Measurements from ENCODE around the gene SCN1B. TPM values are rescaled to one million over a fixed set of nuclear protein-coding genes. Genes with fewer than 3 reads are reported as not detected.

Gene SCN1B
- total and polyA plus RNA-seq, 5 donors from 2014 or later: 0.08 to 2.0 (median 0.17) TPM; not detected in 1

- H3K9me3 ChIP-seq (ENCODE audit: control insufficient read depth in 2 of 2, low read length in 2 of 2): no peaks in the 10 kb centered on the region
- H3K36me3 ChIP-seq (ENCODE audit: control insufficient read depth, insufficient read depth, low read length): no peaks in the 10 kb centered on the region
- no peak overlapping the region for H3K27ac ChIP-seq (ENCODE audit: insufficient read depth, low read length, poor library complexity, severe bottlenecking)
- no peak overlapping the region for H3K4me3 ChIP-seq (ENCODE audit: low read depth, low read length)
- H3K4me3 Mint-ChIP-seq: no peak overlapping the region
- no peaks in the 10 kb centered on the region for H3K36me3 Mint-ChIP-seq
- H3K27me3 Mint-ChIP-seq: no peaks in the 10 kb centered on the region
- H3K9me3 Mint-ChIP-seq: no peaks in the 10 kb centered on the region
- ATAC-seq (ENCODE audit: low read depth in 2 of 2) (no peak), DNase-seq (no peak)
- no peaks in the 10 kb centered on the region for H3K4me1 Mint-ChIP-seq
- H3K27me3 ChIP-seq (ENCODE audit: control insufficient read depth, insufficient read depth, low read length): peaks cover 2% of the 10 kb centered on the region
- no peaks in the 10 kb centered on the region for H3K4me1 ChIP-seq (ENCODE audit: control insufficient read depth, insufficient read depth, low read length, poor library complexity, severe bottlenecking)
- no peak overlapping the region for H3K27ac Mint-ChIP-seq
Measured at GRCh38 chr19:35079826-35080225, 49.6 kb downstream of the SCN1B start.

DNA sequence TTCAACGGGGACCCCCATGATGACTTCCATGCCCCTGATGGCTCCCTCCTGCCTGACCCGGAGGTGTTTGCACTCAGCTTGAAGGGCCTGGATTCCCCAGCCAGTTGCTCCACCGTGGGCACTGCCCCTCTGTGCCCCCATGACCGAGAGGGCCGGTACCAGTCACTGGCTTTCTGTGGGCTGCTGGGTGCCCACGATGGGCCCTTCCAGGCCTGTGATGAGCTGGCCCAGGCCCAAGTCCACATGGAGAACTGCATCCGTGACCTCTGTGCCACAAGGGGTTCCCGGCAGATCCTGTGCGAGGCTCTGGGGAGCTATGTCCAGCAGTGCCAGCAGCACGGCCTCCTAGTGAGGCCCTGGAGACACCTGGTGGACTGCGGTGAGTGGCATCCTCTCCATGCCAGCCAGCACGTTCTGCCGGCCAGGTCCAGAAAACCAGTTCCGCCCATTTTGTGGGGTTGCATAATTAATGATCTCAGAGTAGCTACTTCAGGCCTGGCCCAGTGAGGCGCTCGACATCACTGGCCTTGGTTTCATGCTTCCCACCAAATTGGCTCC is 50.4 kb downstream of the SCN1B start:
- peaks cover 2% of the 10 kb centered on the region for H3K27me3 ChIP-seq (ENCODE audit: control insufficient read depth, insufficient read depth, low read length)
- no peaks in the 10 kb centered on the region for H3K36me3 ChIP-seq (ENCODE audit: control insufficient read depth, insufficient read depth, low read length)
- Mint-ChIP-seq H3K4me1 (no peaks in the 10 kb centered on the region), H3K36me3 (no peaks in the 10 kb centered on the region), H3K27me3 (peaks cover 2% of the 10 kb centered on the region), H3K4me3 (no peak overlapping the region), H3K27ac (no peak overlapping the region), H3K9me3 (no peaks in the 10 kb centered on the region)
- H3K4me3 ChIP-seq (ENCODE audit: low read depth, low read length): no peak overlapping the region
- no peaks in the 10 kb centered on the region for H3K9me3 ChIP-seq (ENCODE audit: control insufficient read depth in 2 of 2, low read length in 2 of 2)
- ATAC-seq (ENCODE audit: low read depth in 2 of 2) (no peak), DNase-seq (no peak)
- no peaks in the 10 kb centered on the region for H3K4me1 ChIP-seq (ENCODE audit: control insufficient read depth, insufficient read depth, low read length, poor library complexity, severe bottlenecking)
- H3K27ac ChIP-seq (ENCODE audit: insufficient read depth, low read length, poor library complexity, severe bottlenecking): no peak overlapping the region

DNA sequence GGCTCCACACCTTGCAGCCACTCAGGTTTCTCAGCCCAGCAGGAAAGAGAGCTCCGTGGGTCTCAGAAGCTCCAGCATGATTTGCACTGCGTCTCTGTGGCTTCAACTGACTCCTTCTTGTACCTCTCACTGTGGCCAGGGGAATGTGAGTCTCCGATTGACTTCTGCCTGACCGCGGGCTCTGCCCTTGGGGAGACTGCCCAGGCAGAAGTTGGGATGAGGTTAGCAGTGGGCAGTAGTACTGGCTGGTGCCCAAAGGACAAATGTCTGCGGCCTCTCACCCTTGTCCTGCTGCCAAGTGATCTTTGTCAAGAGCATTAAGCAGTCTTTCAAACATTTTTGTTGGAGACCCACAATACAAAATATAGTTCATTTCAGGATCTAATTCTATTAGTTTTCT is 50.9 kb downstream of the SCN1B start:
- Mint-ChIP-seq H3K27ac (no peak overlapping the region), H3K4me3 (no peak overlapping the region), H3K27me3 (peaks cover 4% of the 10 kb centered on the region), H3K9me3 (no peaks in the 10 kb centered on the region), H3K4me1 (no peaks in the 10 kb centered on the region), H3K36me3 (no peaks in the 10 kb centered on the region)
- H3K4me1 ChIP-seq (ENCODE audit: control insufficient read depth, insufficient read depth, low read length, poor library complexity, severe bottlenecking): no peaks in the 10 kb centered on the region
- no peaks in the 10 kb centered on the region for H3K9me3 ChIP-seq (ENCODE audit: control insufficient read depth in 2 of 2, low read length in 2 of 2)
- no peak overlapping the region for H3K27ac ChIP-seq (ENCODE audit: insufficient read depth, low read length, poor library complexity, severe bottlenecking)
- no peak for ATAC-seq (ENCODE audit: low read depth in 2 of 2)
- DNase-seq: no peak
- no peaks in the 10 kb centered on the region for H3K36me3 ChIP-seq (ENCODE audit: control insufficient read depth, insufficient read depth, low read length)
- no peak overlapping the region for H3K4me3 ChIP-seq (ENCODE audit: low read depth, low read length)
- H3K27me3 ChIP-seq (ENCODE audit: control insufficient read depth, insufficient read depth, low read length): peaks cover 2% of the 10 kb centered on the region

DNA sequence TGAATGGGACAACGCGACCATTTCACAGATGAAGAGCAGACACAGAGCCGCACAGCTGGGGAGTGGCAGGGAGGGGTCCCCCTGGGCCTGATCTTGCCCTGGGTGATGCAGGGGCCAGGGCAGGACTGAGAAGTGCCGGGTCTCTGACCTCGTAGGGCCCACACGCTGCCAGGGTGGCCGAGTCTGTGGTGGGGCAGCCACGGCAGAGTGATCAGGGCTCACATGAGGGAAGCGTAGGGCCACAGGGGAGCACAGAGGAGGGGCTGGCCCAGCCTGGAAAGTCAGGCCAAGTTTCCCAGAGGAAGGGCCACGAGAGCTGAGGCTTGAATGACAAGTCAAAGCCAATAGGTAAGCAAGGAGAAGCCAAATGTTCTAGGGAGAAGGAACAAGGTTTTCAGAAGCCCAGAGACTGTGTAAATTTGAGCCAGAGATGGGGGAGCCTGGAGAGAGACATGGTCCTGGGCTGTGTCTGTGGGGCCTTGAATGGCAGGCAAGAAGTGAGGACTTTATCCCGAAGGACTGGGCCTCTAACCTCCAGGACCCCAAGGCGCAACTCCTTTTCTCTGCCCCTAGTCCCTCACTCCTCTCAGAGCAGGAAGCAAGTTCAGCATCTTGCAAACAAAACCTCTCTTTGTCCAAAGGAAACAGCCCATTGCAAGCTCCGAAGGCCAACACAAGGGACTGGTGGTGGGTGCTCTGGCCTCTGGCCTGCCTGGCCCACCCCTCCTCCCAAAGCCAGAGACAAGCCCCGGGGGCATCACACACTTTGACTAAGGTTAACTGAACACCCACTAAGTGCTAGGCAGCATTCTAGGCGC is 53.6 kb downstream of the SCN1B start:
- no peaks in the 10 kb centered on the region for H3K9me3 ChIP-seq (ENCODE audit: control insufficient read depth in 2 of 2, low read length in 2 of 2)
- peaks cover 14% of the 10 kb centered on the region for H3K27me3 Mint-ChIP-seq
- H3K4me1 ChIP-seq (ENCODE audit: control insufficient read depth, insufficient read depth, low read length, poor library complexity, severe bottlenecking): no peaks in the 10 kb centered on the region
- H3K9me3 Mint-ChIP-seq: no peaks in the 10 kb centered on the region
- ATAC-seq (ENCODE audit: low read depth in 2 of 2) (no peak), DNase-seq (no peak)
- H3K27me3 ChIP-seq (ENCODE audit: control insufficient read depth, insufficient read depth, low read length): peaks cover 2% of the 10 kb centered on the region
- H3K27ac Mint-ChIP-seq: no peak overlapping the region
- no peak overlapping the region for H3K27ac ChIP-seq (ENCODE audit: insufficient read depth, low read length, poor library complexity, severe bottlenecking)
- H3K36me3 ChIP-seq (ENCODE audit: control insufficient read depth, insufficient read depth, low read length): no peaks in the 10 kb centered on the region
- H3K36me3 Mint-ChIP-seq: no peaks in the 10 kb centered on the region
- no peak overlapping the region for H3K4me3 ChIP-seq (ENCODE audit: low read depth, low read length)
- H3K4me3 Mint-ChIP-seq: no peak overlapping the region
- H3K4me1 Mint-ChIP-seq: no peaks in the 10 kb centered on the region

- no peak for DNase-seq
- Histone ChIP-seq H3K4me3 (ENCODE audit: low read depth, low read length) (no peak overlapping the region), H3K27ac (ENCODE audit: insufficient read depth, low read length, poor library complexity, severe bottlenecking) (no peak overlapping the region), H3K36me3 (ENCODE audit: control insufficient read depth, insufficient read depth, low read length) (no peaks in the 10 kb centered on the region), H3K27me3 (ENCODE audit: control insufficient read depth, insufficient read depth, low read length) (peaks cover 2% of the 10 kb centered on the region), H3K4me1 (ENCODE audit: control insufficient read depth, insufficient read depth, low read length, poor library complexity, severe bottlenecking) (no peaks in the 10 kb centered on the region), H3K9me3 (ENCODE audit: control insufficient read depth in 2 of 2, low read length in 2 of 2) (no peaks in the 10 kb centered on the region)
- H3K27me3 Mint-ChIP-seq: peaks cover 19% of the 10 kb centered on the region
- no peaks in the 10 kb centered on the region for H3K4me1 Mint-ChIP-seq
- no peaks in the 10 kb centered on the region for H3K36me3 Mint-ChIP-seq
- ATAC-seq (ENCODE audit: low read depth in 2 of 2): no peak
- H3K27ac Mint-ChIP-seq: no peak overlapping the region
- H3K4me3 Mint-ChIP-seq: no peak overlapping the region
- H3K9me3 Mint-ChIP-seq: no peaks in the 10 kb centered on the region
Measured at GRCh38 chr19:35084509-35084762, 54.2 kb downstream of the SCN1B start.

DNA sequence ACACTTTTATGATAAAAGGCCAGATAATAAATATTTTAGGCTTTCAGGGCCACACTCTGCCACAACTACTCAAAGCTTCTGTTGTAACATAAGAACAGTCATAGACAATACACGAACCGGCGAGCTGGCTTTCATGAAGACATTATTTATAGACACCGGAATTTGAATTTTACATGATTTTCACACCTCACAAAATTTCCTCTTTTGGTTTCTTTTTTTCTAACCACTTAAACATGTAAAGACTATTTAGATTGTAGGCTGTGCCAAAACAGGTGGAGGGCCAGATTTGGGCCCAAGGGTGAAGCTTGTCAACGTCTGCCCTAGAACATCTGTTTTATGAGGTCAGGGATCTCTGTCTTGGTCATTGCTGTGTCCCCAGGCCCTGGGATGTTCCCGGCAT is 55.7 kb downstream of the SCN1B start:
- ATAC-seq (ENCODE audit: low read depth in 2 of 2) (no peak), DNase-seq (no peak)
- peaks cover 0 to 6% (median 0%) of the 10 kb centered on the region in 4 donors for H3K4me1 Mint-ChIP-seq
- Histone ChIP-seq H3K4me1 (ENCODE audit: control insufficient read depth, insufficient read depth, low read length, poor library complexity, severe bottlenecking) (peaks cover 3% of the 10 kb centered on the region), H3K9me3 (ENCODE audit: control insufficient read depth in 2 of 2, low read length in 2 of 2) (no peaks in the 10 kb centered on the region), H3K36me3 (ENCODE audit: control insufficient read depth, insufficient read depth, low read length) (no peaks in the 10 kb centered on the region), H3K4me3 (ENCODE audit: low read depth, low read length) (no peak overlapping the region), H3K27me3 (ENCODE audit: control insufficient read depth, insufficient read depth, low read length) (peaks cover 2% of the 10 kb centered on the region), H3K27ac (ENCODE audit: insufficient read depth, low read length, poor library complexity, severe bottlenecking) (no peak overlapping the region)
- H3K27ac Mint-ChIP-seq: peak overlapping the region in 1 of 3 donors; percentile 5
- no peak overlapping the region for H3K4me3 Mint-ChIP-seq
- H3K27me3 Mint-ChIP-seq: peaks cover 33% of the 10 kb centered on the region
- H3K36me3 Mint-ChIP-seq: no peaks in the 10 kb centered on the region
- H3K9me3 Mint-ChIP-seq: no peaks in the 10 kb centered on the region

- H3K36me3 Mint-ChIP-seq: no peaks in the 10 kb centered on the region
- no peak for DNase-seq
- H3K27me3 Mint-ChIP-seq: peaks cover 33% of the 10 kb centered on the region
- no peak overlapping the region for H3K27ac ChIP-seq (ENCODE audit: insufficient read depth, low read length, poor library complexity, severe bottlenecking)
- no peak overlapping the region for H3K4me3 Mint-ChIP-seq
- no peak overlapping the region for H3K4me3 ChIP-seq (ENCODE audit: low read depth, low read length)
- no peaks in the 10 kb centered on the region for H3K36me3 ChIP-seq (ENCODE audit: control insufficient read depth, insufficient read depth, low read length)
- H3K4me1 ChIP-seq (ENCODE audit: control insufficient read depth, insufficient read depth, low read length, poor library complexity, severe bottlenecking): peaks cover 3% of the 10 kb centered on the region
- H3K4me1 Mint-ChIP-seq: peaks cover 0 to 6% (median 0%) of the 10 kb centered on the region in 4 donors
- no peak for ATAC-seq (ENCODE audit: low read depth in 2 of 2)
- peaks cover 2% of the 10 kb centered on the region for H3K27me3 ChIP-seq (ENCODE audit: control insufficient read depth, insufficient read depth, low read length)
- no peaks in the 10 kb centered on the region for H3K9me3 Mint-ChIP-seq
- no peak overlapping the region for H3K27ac Mint-ChIP-seq
- H3K9me3 ChIP-seq (ENCODE audit: control insufficient read depth in 2 of 2, low read length in 2 of 2): no peaks in the 10 kb centered on the region
Measured at GRCh38 chr19:35086455-35086854, 56.2 kb downstream of the SCN1B start.

- Histone ChIP-seq H3K27me3 (ENCODE audit: control insufficient read depth, insufficient read depth, low read length) (peaks cover 2% of the 10 kb centered on the region), H3K9me3 (ENCODE audit: control insufficient read depth in 2 of 2, low read length in 2 of 2) (no peaks in the 10 kb centered on the region), H3K27ac (ENCODE audit: insufficient read depth, low read length, poor library complexity, severe bottlenecking) (no peak overlapping the region), H3K4me1 (ENCODE audit: control insufficient read depth, insufficient read depth, low read length, poor library complexity, severe bottlenecking) (peaks cover 3% of the 10 kb centered on the region), H3K4me3 (ENCODE audit: low read depth, low read length) (no peak overlapping the region), H3K36me3 (ENCODE audit: control insufficient read depth, insufficient read depth, low read length) (no peaks in the 10 kb centered on the region)
- peaks cover 0 to 6% (median 0%) of the 10 kb centered on the region in 4 donors for H3K4me1 Mint-ChIP-seq
- DNase-seq (no peak), ATAC-seq (ENCODE audit: low read depth in 2 of 2) (no peak)
- no peaks in the 10 kb centered on the region for H3K36me3 Mint-ChIP-seq
- H3K27ac Mint-ChIP-seq: no peak overlapping the region
- peaks cover 33% of the 10 kb centered on the region for H3K27me3 Mint-ChIP-seq
- H3K4me3 Mint-ChIP-seq: no peak overlapping the region
- H3K9me3 Mint-ChIP-seq: no peaks in the 10 kb centered on the region
Measured at GRCh38 chr19:35087393-35087792, 57.1 kb downstream of the SCN1B start.

Data from CD4-positive, CD25-positive, alpha-beta regulatory T cell (primary cell).